GM15510 (cell line): ENCODE results near the gene ARPC4.

Source experiments
- POLR2A ChIP-seq: IDR thresholded peaks from 3 replicates; pipeline ENCODE4 v1.6.1; 2011; ENCODE audit warnings: borderline replicate concordance; ENCODE audit not compliant: insufficient read length; ENCODE audit errors: extremely low read depth

ARPC4 gene

GRCh38 chr3:9817436-9817835 lies 24.6 kb downstream of the ARPC4 start:
- no peak for TF ChIP-seq POLR2A

GRCh38 chr3:9818666-9819335 lies 25.9 kb downstream of the ARPC4 start:
- no peak for TF ChIP-seq POLR2A

- no peak for TF ChIP-seq POLR2A
These were observed 27.7 kb downstream of the ARPC4 start for GRCh38 chr3:9820543-9820942.

- no peak for TF ChIP-seq POLR2A
These were observed 28.1 kb downstream of the ARPC4 start for GRCh38 chr3:9820946-9821345.

GRCh38 chr3:9825451-9826040 lies 32.7 kb downstream of the ARPC4 start:
- no peak for TF ChIP-seq POLR2A

- no peak for TF ChIP-seq POLR2A
These were observed 34.1 kb downstream of the ARPC4 start for GRCh38 chr3:9826815-9827573.

- no peak for TF ChIP-seq POLR2A
These were observed 36.2 kb downstream of the ARPC4 start for GRCh38 chr3:9828801-9829755.

- no peak for TF ChIP-seq POLR2A
These were observed 38.4 kb downstream of the ARPC4 start for GRCh38 chr3:9831253-9831652.

- TF ChIP-seq POLR2A = no peak
These were observed 40.2 kb downstream of the ARPC4 start for GRCh38 chr3:9833078-9833477.

GRCh38 chr3:9834520-9835380 lies 41.9 kb downstream of the ARPC4 start:
- no peak for TF ChIP-seq POLR2A

GRCh38 chr3:9837701-9838582 lies 45.1 kb downstream of the ARPC4 start:
- no peak for TF ChIP-seq POLR2A

- TF ChIP-seq POLR2A = no peak
These were observed 46.0 kb downstream of the ARPC4 start for GRCh38 chr3:9838856-9839255.

GRCh38 chr3:9841015-9841414 lies 48.1 kb downstream of the ARPC4 start:
- TF ChIP-seq POLR2A = no peak
